Fibroblast of the conjunctiva (primary cell): ENCODE data around the gene LEF1.
A peak's percentile ranks its signal among the peaks of the same experiment; 100 is the strongest.
"Not testable (repeated sequence)": the region's sequence is repeated elsewhere in the genome, so short reads cannot be mapped to it uniquely, and the experiment has no call there.

Experiments
- DNase-seq: peaks from one replicate; pipeline ENCODE4 v3.0.0-alpha.2; 2010; ENCODE audit warnings: low read depth

Gene LEF1

DNA sequence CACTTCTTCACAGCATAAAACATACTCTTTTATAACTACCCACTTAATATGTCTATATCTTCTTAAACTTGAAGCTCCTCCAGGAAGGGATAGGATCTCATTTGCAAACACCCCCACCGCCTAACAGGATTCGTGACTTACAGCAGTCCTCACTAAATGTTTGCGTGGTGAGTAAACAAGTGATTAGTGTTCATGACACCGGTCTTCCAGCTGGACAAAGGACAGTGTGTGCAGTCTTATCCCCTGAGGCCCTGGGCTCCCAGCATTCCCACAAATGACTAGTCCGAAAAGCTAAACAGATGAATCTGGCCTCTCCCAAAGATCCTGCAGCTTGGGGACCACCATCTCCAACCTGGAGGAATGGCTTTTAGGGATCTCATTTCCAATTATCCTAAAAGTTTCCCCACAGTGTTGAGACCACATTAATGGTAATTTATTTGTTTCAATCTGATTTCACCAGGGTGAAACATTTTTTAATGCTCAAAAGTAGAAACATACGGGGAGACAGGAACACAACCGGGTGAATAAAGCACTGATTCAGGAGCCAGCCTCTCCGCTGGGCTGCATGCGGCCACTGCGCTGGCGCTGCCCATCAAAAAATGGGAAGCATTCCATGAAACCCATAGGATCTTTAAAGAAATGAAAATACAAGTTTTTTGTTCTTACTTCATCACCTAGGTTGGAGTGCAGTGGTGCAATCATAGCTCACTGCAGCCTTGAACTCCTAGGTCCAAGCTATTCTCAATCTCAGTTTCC, 109.9 kb downstream of the LEF1 start:
- no peak for DNase-seq

DNA sequence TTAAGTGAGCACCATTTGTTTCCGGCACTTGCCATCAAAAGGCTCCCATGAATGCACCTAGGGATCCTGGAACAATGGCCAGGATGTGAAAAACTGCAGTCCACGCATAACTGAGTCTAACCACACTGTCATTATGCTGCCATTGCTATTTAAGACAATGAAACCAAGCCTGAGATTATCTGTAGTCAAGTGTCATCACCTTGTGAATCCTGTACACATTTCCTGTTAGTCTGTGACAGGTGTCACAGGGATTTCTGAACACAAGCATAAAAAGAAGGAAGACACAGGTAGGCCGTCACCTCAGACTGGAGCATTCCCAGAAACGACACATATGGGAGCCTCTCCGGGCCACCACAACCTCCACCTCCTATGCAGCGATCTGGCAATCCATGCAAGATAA, 112.3 kb downstream of the LEF1 start:
- no peak for DNase-seq

DNA sequence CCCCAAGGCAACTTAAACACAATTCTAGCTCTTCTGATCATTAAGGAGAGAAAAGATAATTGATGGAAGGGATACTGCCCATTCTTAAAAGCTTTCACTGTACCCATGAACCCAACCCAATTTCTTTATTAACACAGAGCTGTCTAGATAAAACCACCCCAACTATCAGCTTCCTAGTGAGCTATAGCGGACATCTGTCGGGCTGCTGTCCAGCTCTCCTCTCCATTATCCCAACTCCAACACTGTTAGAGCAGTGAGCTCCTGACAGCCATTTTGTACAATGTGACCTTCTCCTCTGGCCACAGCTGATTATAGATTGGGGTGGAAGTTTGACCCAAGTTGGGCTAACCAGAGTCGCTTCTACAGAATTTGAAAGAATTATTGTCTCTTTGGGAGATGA, 112.9 kb downstream of the LEF1 start:
- DNase-seq, result no peak

DNA sequence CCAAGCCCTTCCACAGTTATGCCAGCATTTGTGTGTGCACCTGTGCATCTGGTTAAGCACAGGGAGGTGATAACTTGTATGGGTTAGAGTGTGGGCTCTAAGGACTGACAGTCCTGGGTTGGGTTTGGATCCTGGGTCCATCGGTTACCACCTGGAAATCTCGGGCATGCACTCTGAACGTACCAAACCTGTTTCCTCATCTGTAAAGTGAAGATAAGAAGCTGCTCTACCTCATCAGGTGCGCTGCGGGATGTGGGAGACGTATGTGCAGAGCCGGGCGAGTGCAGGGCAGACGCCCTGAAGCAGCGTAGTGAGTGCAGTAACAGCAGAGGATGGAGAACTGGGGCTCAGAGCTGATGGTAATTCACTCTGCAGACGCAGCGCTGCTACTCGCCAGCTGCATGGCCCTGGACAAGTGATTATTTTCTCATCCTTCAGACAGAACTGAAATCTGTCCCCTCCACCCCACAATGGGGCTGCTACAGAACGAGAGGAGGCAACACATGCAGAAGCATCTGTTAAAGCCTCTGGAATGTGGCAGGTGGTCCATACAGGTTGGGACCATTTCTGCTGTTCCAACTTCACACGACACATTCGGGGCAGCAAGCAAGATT, 114.6 kb downstream of the LEF1 start:
- DNase-seq, result no peak

DNA sequence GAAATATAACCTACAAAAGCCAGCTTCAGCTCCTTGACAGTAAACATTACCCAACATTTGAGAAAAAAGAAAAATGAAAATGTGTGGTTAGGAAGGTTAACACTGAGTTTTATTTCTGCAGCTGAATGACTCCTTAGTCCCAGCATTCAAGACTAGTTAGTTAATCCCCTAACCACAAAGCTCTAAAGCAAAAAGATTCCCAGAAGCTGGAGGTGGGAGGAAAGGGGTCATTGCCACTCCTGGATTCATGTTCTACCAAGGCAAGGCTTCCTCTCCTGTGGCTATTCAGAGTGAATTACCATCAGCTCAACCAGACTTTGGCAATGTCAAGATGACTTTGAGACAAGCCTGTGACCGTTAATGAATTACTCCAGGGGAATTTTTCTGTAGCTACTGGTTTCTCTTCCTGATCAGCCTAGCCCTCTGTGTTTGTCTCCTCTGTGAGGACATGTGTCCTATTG, 115.5 kb downstream of the LEF1 start:
- no peak for DNase-seq

DNA sequence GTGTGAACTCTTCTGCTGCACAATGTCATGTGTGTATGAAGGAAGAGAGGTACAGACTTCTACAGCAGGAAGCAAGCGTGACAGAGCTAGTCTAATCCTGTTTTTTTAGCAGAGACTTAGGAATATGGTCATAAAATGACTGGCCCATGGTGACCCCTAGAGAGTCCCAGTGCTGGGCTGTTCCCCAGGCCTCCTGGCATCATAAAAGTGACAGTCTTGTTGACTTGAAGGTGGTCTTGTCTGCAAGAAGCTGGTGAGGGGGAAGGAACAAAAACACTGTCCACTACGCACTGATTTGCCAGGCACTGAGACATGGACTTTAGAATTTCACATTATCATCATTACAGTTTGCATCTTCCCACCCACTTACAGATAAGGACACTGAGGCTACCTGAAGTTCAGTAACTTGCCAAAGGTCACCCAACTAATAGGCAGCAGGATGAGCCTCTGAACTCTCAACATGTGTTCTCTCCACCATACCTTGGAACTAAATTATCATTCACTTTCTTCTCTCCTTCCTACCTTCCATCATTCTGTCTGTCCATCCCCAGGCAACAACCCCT, 116.1 kb downstream of the LEF1 start:
- DNase-seq, result no peak

DNA sequence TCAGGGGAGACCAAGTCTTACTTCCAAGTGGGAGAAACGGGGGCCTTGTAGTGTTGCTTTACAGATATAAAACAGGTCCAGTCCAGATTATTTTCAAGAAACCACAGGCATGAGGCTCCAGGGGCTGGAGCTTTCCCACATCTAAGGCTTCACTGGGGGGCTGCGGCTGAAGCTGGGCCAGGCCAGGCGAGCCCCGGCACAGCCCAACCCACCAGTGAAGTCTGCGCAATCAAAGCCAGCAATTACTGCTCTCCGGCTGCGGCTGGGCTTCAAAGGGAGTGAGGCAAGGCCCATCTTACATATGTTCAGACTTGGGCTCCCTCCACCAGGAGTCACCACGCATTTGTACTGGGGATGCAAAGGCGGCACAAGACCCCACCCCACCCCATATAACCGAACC, 117.4 kb downstream of the LEF1 start:
- no peak for DNase-seq

DNA sequence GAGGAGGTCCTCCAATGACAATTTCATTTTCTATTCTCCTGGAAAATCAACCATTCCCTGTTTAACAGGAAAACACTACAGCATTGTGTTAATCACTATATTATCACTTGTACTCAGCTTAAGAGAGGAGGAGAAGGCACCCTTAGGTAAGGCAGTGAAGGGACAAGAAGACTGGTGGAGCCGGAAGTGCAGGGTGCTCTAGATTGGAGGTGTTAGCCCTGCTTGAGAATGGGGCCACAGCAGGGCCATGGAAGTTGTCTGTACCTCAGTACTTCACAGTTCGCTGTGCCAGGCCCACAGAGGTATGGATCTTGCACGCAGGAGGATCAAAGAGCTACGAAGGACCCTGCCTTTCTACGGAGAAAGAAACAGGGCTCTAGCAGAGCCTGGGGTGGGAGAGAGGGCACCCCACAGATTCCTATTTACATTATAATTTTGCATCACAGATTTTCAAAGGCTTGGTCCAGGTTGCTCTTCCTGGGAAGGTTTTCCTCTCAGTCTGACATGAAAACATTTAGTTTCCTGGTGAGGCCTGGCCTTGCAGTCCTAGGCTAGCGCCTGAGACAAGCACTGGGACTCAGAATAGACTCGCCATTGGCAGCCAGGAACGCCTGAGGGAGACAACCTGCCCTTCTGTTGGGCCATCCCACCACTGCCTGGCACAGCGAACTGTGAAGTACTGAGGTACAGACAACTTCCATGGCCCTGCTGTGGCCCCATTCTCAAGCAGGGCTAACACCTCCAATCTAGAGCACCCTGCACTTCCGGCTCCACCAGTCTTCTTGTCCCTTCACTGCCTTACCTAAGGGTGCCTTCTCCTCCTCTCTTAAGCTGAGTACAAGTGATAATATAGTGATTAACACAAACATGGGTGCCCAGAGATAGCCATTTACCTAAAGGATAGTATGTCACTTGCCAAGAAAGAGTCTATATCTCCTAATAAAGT, 118.3 kb downstream of the LEF1 start:
- DNase-seq, result not testable (repeated sequence)

DNA sequence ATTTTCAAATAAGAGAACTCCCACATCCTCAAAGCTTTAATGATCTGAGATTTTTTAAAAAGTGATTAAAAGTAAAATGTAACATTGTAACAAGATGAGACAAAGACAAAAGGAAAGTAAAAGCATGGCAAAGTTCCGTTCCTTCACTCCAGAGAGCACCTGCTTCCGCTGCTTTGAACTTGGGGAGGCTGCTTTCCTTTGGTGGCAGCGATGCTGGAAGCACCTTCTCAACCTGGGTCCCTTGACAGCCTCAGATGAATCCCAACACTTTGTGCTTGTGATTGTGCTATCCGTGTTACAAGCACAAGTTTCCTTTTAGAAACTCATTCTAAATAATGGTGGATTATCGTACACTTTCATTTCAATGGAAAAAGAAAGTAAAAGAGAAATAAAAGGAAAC, 119.3 kb downstream of the LEF1 start:
- DNase-seq, result no peak

DNA sequence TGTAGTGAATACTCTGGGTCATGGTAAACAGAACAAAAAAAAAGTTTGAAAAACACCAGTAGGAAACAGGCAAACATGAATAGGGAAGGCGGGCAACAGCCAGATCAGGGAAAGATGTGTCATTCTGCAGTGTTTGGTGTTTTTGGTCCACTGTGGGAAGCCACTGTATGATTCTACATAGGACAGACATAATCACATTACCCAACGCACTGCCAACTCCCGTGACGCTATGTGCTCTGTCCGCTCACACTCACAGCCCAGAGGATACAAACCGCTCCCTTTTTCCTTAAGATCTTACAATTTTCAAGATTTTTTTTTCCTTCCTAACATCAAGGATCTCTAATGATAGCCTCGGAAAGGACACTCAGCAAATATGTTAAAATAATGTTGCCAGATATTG, 119.7 kb downstream of the LEF1 start:
- DNase-seq, result no peak

DNA sequence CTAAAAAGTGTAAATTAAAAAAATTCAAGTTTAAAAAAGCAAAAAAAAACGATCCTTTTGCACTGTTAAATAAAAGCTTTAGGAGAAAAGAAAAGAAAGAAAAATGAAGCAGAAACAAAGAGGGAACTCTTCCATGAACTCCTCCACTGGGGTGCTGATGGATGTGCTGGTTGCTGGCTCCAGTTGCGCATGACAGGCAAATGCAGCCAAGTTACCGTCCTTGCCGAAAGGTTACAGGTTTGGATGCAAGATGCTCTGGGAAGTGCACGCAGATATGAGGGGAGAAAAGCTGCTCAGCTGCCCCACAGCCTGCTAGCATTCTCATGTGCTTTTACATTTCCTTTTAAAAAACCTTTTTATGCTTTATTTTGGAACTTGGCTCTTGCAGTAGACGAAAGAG, 120.6 kb downstream of the LEF1 start:
- no peak for DNase-seq

DNA sequence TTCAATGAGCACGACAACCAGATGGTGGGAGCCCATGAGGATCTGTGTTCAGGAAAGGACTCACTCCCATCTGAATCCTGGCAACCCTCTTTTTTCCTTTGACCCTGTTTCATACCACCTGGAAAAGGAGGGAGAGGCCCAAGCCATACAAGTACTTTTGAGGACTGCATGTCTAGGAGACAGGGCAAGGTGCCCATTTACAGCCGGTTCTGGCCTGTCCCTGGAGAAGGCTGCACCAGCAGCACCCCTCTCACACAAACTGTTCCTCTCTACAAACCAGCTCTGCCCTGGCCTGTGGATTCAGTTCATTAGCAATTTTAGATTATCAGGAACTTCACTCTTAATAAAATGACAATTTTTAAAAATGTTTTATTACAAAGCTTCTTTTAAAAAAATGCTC, 121.5 kb downstream of the LEF1 start:
- DNase-seq, result no peak

DNA sequence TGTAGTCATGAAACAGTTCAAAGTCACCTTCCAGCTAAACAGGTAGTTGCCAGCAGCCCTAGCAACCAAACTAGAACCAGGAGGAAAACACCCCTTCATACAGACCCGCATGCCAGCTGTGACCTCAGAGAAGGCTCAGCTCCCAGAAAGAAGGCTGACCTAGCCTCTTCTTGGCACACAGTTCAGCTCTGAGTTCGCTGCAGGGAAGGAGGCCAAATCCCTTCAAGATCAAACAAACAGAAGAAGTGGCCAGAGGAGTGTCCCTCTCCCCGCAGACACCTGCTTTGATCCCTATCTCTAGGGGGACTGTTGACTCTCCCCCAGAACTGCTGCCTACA, 123.1 kb downstream of the LEF1 start:
- DNase-seq, result peak; percentile 14

DNA sequence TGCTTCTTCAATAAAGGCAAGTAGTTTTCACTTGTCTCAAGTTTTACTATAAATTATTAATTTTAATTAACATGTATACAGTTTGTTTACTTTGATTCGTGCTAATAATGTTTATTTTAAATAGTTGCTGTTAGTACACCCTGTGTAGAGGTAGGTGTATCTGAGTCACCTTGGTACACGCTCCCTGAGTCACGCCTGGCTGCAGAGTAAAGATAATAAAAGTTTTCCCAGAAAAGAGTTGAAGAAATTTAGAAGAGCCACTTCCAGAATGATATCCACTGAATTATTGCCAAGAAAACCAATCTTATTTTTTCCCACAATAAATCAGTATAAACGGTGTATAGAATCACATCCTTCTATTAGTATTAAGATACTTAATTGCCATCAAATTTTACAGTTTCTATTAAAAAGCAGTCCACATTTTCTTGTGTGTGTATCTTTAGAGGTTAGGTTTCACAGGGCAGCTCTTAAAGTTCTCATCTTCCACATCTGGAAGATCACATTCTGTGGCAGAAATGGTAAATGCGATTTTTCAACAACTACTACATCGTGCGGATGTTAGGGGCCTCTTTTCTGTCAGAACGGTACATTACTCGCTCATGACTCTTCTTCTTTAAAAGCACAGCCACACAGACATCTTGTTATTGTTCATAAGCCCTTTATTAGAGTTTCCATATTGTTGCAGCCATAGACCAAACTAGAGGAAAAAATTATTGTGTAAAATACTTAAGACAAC, 123.6 kb downstream of the LEF1 start:
- no peak for DNase-seq

DNA sequence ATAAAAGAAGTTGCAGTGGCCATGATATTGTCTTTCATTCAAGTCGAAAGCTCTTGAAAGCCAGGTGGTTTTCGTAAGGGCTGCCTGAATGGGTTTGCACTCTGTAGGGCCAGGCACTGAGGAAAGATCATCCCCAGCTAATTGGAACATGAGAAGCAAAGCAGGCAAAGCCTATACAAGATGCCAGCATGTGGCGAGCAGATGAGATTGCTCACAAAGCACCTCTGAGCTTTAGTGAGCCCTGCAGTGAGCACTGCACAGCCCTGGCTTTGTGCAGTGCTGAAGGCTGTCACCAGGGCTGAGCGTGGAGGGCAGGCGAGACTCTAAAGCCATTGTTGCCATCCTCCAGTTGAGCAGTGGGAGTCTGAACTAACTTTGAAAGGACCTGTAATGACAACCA, 125.2 kb downstream of the LEF1 start:
- DNase-seq, result no peak

DNA sequence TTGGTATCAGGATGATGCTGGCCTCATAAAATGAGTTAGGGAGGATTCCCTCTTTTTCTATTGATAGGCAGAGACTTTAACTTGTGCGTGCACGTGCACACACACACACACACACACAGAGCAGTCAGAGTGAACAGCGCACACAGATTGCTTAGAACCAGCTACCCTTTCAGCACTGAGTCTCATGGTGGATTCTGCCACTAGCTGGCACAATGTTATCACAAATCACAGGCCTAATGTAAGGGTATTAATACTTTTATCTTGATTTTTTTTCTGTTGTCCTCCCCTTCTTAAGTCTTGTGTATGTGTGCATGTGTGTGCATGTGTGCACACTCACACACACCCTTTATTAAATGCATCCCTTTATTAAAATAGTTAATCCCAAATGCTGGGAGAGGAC, 125.8 kb downstream of the LEF1 start:
- no peak for DNase-seq

DNA sequence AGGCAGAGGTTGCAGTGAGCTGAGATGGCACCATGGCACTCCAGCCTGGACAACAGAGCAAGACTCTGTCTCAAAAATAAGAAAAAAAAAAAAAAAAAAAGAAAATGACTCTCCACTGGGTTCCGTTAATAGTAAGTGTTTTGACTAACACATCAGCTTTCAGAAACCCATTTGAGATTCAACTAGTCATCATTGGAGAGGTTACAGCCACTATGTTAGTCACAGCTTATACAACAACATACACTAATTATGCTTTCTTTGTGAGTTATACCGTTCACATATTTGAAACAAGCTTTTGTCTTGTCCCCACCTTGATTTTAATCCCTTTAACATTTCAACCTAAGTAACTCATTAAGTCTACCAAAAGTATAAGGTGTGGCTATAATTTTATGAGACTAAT, 130.8 kb downstream of the LEF1 start:
- DNase-seq, result no peak

DNA sequence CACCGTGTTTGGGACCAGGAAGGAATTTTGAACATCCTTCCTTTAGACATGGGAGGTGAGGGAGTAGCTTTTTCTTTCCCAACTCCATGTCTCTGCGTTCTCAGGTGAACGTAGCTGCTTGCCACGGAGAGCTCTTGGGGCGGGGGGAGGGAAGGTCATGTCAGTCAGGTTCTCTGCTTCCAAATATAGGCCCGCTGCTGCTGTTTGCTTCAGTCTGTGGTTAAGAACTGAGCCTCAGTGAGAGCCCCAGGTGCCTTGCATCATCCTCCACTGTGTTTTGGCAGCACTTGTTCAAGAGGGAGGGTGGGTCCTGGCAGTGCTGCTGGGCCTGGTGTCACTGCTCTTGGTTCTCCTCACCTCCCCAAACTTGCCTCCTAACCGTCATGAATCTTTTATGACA, 132.5 kb downstream of the LEF1 start:
- no peak for DNase-seq

DNA sequence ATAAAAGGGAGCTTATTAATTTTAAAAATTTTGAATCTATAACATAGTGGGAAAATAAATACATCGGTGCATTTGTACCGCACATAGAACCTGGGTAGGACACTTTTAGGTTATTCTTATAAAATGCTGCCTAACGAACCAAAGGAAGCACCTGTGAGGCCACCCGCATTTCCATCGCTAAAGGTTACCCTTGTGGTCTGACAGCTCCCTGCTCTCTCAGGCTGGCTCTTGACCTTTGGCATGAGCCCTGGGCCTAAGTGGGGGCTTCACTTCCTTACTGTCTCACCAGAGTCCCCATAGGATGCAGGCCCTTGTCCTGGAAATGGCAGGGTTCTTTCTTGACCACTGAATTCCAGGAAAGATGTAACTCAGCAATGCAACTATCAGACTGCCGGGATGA, 133.0 kb downstream of the LEF1 start:
- DNase-seq, result no peak

DNA sequence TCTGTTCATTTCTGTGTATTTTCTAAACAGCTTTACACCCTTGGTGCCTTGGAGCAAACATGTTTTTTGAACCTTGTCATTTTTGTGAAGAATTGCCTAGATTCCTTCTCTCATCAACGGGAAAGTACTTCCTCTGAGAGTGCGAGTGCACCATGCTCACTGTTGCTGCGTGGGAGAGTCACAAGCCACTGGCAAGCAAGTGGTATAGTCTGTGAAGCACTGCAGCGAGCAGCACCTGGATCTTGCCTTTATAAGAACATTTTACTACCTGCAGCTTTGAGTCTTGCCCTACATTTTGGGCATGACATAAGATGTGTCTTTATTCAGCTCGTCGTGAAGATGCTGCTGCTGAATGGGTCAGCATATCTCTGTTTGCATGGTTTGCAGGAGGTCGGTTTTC, 134.2 kb downstream of the LEF1 start:
- no peak for DNase-seq

DNA sequence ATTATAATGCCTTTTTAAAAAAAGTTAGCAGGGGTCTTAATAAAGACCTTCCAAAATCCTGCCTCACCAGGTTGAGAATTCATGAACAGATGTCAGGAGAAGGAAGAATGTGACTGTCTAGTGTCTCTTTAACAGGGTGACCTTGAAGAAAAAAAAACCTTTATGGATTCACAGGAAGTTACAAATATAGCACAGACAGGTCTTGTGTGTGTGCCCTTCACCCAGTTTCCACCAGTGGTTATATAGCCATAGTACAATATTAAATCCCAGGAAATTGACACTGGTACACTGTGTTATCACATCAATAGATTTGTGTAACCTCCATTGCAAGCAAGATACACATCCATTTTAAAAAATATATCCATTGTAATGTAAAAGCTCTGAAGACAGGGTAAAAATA, 135.4 kb downstream of the LEF1 start:
- no peak for DNase-seq
